B cell (primary cell): Measurements from ENCODE around the gene TRIO.

Experiments
- EZH2 ChIP-seq: IDR thresholded peaks from 2 replicates; pipeline ENCODE4 v1.6.1; 2012; ENCODE audit warnings: borderline replicate concordance, low read depth, mild to moderate bottlenecking, moderate library complexity, low read length; ENCODE audit not compliant: insufficient read depth, poor library complexity, severe bottlenecking
- TF ChIP-seq, protein P1 (sequence below): fragments of 200-600 bp; IDR thresholded peaks from one replicate; pipeline ENCODE4 v1.8.0; 2022; ENCODE audit warnings: antibody characterized with exemption, mild to moderate bottlenecking

DNA sequence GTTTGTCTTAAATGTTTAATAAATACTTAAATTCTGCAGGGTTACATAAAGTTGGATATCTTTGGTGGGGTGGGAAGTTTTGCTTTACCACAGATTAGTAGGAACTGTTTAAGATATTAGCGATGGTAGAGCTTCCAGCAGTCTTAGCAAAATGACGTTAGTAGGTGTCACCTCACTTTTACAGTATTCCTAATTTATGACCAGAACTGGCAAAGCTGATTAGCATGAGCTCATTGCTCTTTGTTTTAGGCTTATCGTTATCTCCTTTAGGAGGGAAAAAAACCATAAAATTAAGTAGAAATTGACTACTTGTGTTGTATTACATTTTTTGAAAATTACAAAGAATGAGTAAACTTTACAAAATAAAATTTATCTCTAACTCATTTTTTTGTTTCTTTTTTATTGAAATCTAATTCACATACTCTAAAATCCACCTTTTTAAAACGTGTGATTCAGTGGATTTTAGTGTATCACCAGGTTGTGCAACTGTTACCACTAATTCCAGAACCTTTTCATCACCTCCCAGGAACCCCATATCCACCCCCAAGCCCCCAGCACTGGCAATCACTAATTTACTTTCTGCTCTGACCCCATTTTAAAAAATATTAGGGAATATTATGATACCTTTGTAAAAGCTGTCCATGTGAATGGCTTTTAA lies 129.5 kb downstream of the TRIO start:
- no peak for TF ChIP-seq EZH2
- TF ChIP-seq, protein P1, sequence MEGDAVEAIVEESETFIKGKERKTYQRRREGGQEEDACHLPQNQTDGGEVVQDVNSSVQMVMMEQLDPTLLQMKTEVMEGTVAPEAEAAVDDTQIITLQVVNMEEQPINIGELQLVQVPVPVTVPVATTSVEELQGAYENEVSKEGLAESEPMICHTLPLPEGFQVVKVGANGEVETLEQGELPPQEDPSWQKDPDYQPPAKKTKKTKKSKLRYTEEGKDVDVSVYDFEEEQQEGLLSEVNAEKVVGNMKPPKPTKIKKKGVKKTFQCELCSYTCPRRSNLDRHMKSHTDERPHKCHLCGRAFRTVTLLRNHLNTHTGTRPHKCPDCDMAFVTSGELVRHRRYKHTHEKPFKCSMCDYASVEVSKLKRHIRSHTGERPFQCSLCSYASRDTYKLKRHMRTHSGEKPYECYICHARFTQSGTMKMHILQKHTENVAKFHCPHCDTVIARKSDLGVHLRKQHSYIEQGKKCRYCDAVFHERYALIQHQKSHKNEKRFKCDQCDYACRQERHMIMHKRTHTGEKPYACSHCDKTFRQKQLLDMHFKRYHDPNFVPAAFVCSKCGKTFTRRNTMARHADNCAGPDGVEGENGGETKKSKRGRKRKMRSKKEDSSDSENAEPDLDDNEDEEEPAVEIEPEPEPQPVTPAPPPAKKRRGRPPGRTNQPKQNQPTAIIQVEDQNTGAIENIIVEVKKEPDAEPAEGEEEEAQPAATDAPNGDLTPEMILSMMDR = no peak
